GM19397 (cell line): ENCODE data around the gene LYL1.
A peak's percentile ranks its signal among the peaks of the same experiment; 100 is the strongest.

Experiments used
- ATAC-seq: cut with Tn5 transposase; IDR thresholded peaks from one replicate; pipeline ENCODE4 v1.9.1; 2021; ENCODE audit warnings: mild to moderate bottlenecking, moderate library complexity; ENCODE audit not compliant: unreplicated experiment

The LYL1 gene

GRCh38 chr19:13110099-13110610 lies 7.5 kb upstream of the LYL1 start:
- ATAC-seq = no peak

GRCh38 chr19:13109361-13110098 lies 6.9 kb upstream of the LYL1 start:
- no peak for ATAC-seq

GRCh38 chr19:13104848-13105711 lies 2.4 kb upstream of the LYL1 start:
- no peak for ATAC-seq

GRCh38 chr19:13104360-13104847 lies 1.7 kb upstream of the LYL1 start:
- ATAC-seq = peak; percentile 33

- ATAC-seq = no peak
Observed at GRCh38 chr19:13103581-13104359, 1.1 kb upstream of the LYL1 start.

GRCh38 chr19:13102416-13102665 lies 317 bp downstream of the LYL1 start:
- ATAC-seq = no peak

GRCh38 chr19:13101590-13102415 lies 855 bp downstream of the LYL1 start:
- ATAC-seq = no peak

GRCh38 chr19:13100841-13101589 lies 1.6 kb downstream of the LYL1 start:
- no peak for ATAC-seq

GRCh38 chr19:13100031-13100588 lies 2.5 kb downstream of the LYL1 start:
- ATAC-seq = no peak

- no peak for ATAC-seq
Observed at GRCh38 chr19:13099073-13099999, 3.3 kb downstream of the LYL1 start.

- ATAC-seq = no peak
Observed at GRCh38 chr19:13098277-13099072, 4.2 kb downstream of the LYL1 start.

- no peak for ATAC-seq
Observed at GRCh38 chr19:13097463-13098258, 5.0 kb downstream of the LYL1 start.

GRCh38 chr19:13097033-13097462 lies 5.6 kb downstream of the LYL1 start:
- ATAC-seq = no peak

GRCh38 chr19:13095934-13096927 lies 6.4 kb downstream of the LYL1 start:
- no peak for ATAC-seq

GRCh38 chr19:13095393-13095784 lies 7.3 kb downstream of the LYL1 start:
- ATAC-seq = no peak
